NCI-H128 (cell line): ENCODE data around the gene ATP6V1B1.

Experiments used
- DNase-seq: peaks from one replicate; lab custom pipeline; 2025; ENCODE audit not compliant: unreplicated experiment; lab: John Stamatoyannopoulos, UW

The ATP6V1B1 gene

DNA sequence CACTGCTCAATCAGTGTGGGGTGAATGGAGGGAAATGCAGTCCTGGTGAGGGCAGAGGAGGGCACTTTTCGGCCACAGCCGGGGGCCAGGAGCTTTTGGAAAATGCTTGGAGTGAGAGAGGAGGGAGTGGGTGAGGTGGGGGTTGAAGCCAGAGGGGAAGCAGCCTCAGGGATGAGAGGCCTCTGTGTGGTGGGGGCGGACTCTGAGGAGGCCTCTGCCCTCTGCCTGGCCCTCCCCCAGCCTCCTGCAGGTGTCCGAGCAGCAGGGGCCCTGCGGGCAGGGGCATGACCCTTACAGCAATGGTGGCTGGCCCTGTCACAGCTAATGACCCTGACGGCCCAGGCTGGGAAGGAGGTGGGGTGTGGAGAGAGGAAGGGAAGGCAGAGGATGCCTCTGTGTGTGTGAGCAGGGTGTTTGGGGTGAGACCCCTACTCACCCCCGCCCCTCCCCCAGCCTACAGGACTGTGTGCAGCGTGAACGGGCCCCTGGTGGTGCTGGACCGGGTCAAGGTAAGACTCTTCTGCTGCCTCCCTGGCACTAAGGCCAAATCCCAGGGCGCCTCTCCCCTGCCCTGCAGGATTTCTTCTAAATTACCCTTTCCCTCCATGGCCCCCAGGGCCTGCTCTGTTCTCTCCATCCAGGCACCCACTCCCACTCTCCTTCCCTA lies 7.6 kb downstream of the ATP6V1B1 start:
- no peak for DNase-seq

DNA sequence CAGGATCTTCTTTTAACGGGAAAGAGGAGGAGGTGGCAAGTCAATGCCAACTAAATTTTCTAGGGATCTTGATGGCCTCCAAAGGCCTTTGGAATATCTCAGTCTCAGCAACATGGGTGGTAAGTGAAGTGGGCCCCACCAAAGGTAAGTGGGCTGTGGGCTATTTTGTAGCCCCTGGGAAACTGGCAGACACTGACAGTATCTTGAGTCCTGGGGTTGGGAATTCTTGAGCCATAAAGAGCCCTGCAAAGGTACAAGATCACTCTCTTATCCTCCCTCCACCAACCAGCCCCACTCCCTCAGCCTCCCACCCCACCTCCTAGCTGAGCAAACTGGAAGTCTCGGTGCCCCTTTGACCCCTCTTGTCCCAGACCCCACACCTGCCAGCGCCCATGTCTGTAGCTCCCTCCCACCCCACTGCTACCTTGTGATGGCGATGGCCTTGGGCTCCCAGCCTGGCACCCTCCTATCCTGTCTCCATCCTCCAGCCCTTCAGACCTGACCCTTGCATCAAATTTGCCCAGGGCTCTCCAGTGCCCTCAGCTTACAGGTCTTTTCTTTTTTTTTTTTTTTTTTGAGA lies 8.5 kb downstream of the ATP6V1B1 start:
- DNase-seq = no peak

- peak; percentile 16 for DNase-seq
Measured at GRCh38 chr2:70946832-70947442, 11.2 kb downstream of the ATP6V1B1 start.

- no peak for DNase-seq
Measured at GRCh38 chr2:70947556-70948184, 12.0 kb downstream of the ATP6V1B1 start.

GRCh38 chr2:70948337-70949003 lies 12.8 kb downstream of the ATP6V1B1 start:
- DNase-seq = peak; percentile 20

DNA sequence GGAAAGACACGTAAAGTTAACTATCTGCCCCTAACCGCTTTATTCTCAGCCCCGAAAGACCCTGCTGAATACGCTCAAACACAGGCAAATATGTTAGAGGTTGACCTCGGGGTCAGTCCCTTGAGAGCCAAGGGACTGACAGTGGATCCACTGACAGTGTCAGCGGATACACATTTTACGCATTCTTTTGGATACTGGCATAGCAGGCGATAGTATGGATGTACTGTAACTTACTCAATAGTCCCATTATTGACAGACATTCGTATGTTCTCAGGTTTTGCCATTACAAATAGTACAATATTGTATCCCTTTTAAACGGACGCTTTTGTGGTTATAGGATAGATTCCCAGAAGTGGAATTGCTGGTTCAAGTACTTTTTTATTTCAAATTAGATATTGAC lies 13.4 kb downstream of the ATP6V1B1 start:
- DNase-seq = no peak

DNA sequence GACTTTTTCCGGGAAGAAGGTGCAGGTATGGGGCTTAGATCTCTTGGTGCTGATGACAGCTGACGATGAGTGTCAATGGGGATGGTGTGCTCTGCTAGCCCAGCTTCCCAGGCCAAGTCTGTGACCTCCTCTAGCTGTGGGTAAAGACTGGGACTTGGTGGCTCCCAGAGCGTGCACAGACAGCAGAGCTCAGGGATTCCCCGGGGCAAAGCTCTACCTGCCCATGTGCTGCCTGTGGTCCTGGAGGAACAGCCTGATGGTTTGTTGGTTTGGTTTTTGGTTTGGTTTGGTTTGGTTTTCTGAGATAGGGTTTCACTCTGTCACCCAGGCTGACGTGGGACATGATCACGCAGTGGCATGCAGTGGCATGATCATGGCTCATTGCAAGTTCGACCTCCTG lies 19.2 kb downstream of the ATP6V1B1 start:
- no peak for DNase-seq

- no peak for DNase-seq
Measured at GRCh38 chr2:70956141-70956540, 20.4 kb downstream of the ATP6V1B1 start.

- no peak for DNase-seq
Measured at GRCh38 chr2:70957798-70958197, 22.1 kb downstream of the ATP6V1B1 start.

- DNase-seq = no peak
Measured at GRCh38 chr2:70958759-70959158, 23.1 kb downstream of the ATP6V1B1 start.

DNA sequence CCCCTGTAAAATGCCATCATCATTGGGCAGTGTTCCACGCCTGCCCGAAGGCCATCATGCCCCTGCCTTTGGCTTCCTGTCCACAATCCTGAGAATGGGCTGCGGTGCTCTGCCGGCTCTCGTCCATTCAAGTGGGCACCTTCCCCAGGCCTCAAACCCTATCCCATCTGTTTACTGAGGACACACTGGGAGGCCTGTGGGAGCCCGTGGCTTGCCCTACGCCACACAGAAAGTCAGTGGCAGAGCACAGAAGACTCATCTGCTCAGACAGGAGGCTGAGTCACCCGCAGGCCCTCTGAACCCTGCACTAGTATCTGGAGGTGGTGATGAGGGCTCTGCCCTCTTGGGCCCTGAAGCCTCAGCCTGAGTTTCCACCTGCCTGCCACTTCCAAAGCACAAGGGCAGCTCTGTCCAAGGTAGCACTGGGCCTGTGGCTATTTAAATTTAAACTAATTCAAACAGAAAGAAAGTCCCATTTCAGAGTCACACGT lies 23.6 kb downstream of the ATP6V1B1 start:
- DNase-seq = no peak

GRCh38 chr2:70959851-70960832 lies 24.4 kb downstream of the ATP6V1B1 start:
- DNase-seq = no peak

DNA sequence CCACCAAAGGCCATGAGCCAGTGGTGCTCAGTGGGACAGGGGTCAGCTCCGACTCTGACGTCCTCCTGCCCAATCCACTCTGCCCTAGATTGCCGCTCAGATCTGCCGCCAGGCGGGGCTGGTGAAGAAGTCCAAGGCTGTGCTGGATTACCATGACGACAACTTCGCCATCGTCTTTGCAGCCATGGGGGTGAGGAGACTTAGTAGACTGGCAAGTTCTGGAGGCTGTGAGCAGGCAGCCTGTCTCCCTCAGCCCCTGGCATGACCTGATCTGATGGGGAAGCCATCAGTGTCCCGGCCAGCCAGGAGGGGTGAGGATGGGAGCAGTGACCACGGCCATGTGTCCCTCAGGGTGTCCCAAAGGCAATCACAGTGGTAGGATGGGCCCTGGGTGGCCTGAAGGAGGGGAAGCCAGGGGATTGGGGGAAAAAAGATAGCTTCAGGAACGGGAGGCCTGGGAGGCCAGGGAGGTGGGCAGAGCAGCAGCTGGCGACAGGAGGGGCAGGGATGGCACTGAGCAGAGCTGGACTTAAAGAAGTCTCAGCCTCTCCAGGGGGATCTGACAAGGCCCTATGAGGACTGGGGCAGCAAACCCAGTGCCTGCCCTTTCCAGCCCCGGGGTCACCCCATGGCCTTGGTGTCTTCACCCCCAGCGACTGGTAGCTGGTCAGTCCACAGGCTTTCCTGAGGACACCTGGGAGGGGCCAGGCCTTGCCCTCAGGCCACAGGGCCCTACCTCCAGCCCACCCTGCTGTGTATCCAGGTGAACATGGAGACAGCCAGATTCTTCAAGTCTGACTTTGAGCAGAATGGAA lies 25.3 kb downstream of the ATP6V1B1 start:
- no peak for DNase-seq

GRCh38 chr2:70961648-70961994 lies 25.9 kb downstream of the ATP6V1B1 start:
- DNase-seq = no peak

DNA sequence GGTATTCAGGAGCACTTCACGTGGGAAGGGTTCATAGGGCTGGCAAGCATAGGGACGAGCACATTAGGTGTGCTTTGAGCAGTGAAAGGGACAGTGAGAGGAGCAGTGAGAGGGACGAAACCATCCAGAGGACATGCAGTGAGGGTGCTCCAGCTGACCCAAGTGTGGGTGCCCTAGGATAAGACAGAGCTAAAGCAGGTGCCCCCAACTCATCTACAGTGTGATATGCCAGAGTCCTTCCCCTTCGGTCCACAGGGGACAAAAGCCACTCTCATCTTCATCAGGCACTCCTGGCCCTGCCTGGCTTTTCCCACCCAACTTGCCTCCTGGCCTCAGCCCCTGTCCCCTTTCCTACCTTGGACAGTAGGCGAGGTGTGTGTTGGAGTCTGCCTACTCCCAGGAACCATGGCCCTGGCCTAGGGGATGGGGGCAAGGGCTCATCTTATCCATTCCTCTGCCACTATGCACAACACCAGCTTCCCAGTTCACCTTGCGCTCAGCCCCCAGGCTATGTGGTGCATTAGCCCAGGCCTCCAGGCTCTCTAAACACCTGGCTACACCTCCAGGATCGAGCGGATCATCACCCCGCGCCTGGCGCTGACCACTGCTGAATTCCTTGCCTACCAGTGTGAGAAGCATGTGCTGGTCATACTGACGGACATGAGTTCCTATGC lies 26.6 kb downstream of the ATP6V1B1 start:
- no peak for DNase-seq

GRCh38 chr2:70962885-70963878 lies 27.5 kb downstream of the ATP6V1B1 start:
- no peak for DNase-seq

DNA sequence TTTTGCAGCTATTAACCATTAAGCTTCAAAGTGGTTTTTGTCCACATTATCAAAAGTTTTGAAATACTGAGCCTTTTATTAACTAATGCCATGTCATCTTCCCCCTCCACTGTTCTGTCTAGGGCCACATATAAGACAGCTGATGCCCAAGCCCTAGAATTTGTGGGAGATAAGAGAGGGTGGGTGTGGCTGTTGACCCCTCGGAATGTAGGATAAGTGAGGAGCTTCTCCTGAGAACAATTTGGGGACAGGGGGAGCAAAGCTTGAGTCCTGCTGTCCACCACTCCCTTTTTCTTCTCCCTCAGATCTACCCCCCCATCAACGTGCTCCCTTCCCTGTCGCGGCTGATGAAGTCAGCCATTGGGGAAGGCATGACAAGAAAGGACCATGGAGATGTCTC lies 28.4 kb downstream of the ATP6V1B1 start:
- DNase-seq = no peak
